Measurements from ENCODE around the gene AQP3. TPM values are rescaled to one million over a fixed set of nuclear protein-coding genes. Genes with fewer than 3 reads are reported as not detected.
"Not testable (repeated sequence)": the region's sequence is repeated elsewhere in the genome, so short reads cannot be mapped to it uniquely, and the experiment has no call there.

AQP3 gene
- total RNA-seq, 1 donor from 2014 or later = 1.6 TPM

DNA sequence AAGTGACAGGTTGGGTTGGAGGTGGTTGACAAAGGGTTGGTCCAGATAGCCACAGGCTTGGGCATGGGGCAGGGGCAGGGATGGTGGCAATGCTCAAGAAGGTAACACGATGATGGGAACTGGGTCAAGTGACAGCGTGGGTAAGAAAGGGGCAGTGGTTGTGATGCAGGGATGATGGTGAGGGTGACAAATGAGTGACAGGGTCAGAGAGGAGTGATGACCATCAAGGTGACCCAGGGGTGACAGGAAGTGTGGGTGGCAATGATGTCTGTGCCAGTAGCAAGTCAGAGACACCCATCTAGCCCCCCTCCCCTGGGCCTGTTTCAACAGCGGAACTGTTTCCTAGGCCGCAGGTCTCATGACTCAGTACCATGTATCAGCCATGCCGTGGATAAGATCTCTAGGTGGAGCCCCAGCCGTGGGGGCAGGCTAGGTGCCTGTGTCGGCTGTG is 20.5 kb downstream of the AQP3 start:
- POLR2A ChIA-PET = no interaction called here
- DNase-seq (no peak), ATAC-seq (ENCODE audit: low read depth) (no peak)
- Mint-ChIP-seq H3K4me3 (no peak overlapping the region), H3K27me3 (no peaks in the 10 kb centered on the region), H3K27ac (no peak overlapping the region), H3K36me3 (ENCODE audit: low read depth) (no peaks in the 10 kb centered on the region), H3K9me3 (no peaks in the 10 kb centered on the region), H3K4me1 (no peaks in the 10 kb centered on the region)
- intact Hi-C loops (cut with micrococcal nuclease) = no loop called here
- TF ChIP-seq, protein P1, sequence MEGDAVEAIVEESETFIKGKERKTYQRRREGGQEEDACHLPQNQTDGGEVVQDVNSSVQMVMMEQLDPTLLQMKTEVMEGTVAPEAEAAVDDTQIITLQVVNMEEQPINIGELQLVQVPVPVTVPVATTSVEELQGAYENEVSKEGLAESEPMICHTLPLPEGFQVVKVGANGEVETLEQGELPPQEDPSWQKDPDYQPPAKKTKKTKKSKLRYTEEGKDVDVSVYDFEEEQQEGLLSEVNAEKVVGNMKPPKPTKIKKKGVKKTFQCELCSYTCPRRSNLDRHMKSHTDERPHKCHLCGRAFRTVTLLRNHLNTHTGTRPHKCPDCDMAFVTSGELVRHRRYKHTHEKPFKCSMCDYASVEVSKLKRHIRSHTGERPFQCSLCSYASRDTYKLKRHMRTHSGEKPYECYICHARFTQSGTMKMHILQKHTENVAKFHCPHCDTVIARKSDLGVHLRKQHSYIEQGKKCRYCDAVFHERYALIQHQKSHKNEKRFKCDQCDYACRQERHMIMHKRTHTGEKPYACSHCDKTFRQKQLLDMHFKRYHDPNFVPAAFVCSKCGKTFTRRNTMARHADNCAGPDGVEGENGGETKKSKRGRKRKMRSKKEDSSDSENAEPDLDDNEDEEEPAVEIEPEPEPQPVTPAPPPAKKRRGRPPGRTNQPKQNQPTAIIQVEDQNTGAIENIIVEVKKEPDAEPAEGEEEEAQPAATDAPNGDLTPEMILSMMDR (IDR thresholded peaks at IDR 0.05) = no peak
- CTCF ChIA-PET = no interaction called here

GRCh38 chr9:33425128-33425533 is 22.3 kb downstream of the AQP3 start:
- Mint-ChIP-seq H3K4me3 (no peak overlapping the region), H3K36me3 (ENCODE audit: low read depth) (no peaks in the 10 kb centered on the region), H3K27me3 (peaks cover 1% of the 10 kb centered on the region), H3K27ac (no peak overlapping the region), H3K9me3 (no peaks in the 10 kb centered on the region), H3K4me1 (no peaks in the 10 kb centered on the region)
- TF ChIP-seq, protein P1 (IDR thresholded peaks at IDR 0.05) = no peak
- ATAC-seq (ENCODE audit: low read depth) (no peak), DNase-seq (no peak)
- intact Hi-C loops (cut with micrococcal nuclease) = no loop called here
- CTCF ChIA-PET = no interaction called here
- POLR2A ChIA-PET = no interaction called here

DNA sequence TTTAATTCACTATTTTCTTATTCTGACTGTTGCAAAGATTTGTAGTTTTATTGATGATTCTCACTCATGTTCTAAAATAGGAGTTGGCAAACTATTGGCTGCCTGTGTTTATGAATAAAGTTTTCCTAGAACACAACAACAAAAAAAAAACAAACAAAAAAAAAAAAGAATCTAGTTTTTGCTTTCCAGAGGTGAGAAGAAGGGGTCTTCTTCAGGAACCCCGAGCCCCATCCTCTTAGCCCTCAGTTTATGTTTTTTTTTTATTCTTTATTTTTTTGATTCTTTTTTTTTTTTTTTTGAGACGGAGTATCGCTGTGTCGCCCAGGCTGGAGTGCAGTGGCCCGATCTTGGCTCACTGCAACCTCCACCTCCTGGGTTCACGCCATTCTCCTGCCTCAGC is 22.9 kb downstream of the AQP3 start:
- ATAC-seq (ENCODE audit: low read depth); H3K4me1 Mint-ChIP-seq; POLR2A ChIA-PET; H3K27ac Mint-ChIP-seq; intact Hi-C loops (cut with micrococcal nuclease); H3K27me3 Mint-ChIP-seq; H3K9me3 Mint-ChIP-seq; CTCF ChIA-PET; H3K36me3 Mint-ChIP-seq (ENCODE audit: low read depth); H3K4me3 Mint-ChIP-seq; DNase-seq: not testable (repeated sequence)

- H3K4me3 Mint-ChIP-seq; DNase-seq; intact Hi-C loops (cut with micrococcal nuclease); POLR2A ChIA-PET; H3K27me3 Mint-ChIP-seq; H3K9me3 Mint-ChIP-seq; CTCF ChIA-PET; H3K27ac Mint-ChIP-seq; H3K4me1 Mint-ChIP-seq; H3K36me3 Mint-ChIP-seq (ENCODE audit: low read depth); ATAC-seq (ENCODE audit: low read depth): not testable (repeated sequence)
Measured at GRCh38 chr9:33424043-33424442, 23.4 kb downstream of the AQP3 start.

DNA sequence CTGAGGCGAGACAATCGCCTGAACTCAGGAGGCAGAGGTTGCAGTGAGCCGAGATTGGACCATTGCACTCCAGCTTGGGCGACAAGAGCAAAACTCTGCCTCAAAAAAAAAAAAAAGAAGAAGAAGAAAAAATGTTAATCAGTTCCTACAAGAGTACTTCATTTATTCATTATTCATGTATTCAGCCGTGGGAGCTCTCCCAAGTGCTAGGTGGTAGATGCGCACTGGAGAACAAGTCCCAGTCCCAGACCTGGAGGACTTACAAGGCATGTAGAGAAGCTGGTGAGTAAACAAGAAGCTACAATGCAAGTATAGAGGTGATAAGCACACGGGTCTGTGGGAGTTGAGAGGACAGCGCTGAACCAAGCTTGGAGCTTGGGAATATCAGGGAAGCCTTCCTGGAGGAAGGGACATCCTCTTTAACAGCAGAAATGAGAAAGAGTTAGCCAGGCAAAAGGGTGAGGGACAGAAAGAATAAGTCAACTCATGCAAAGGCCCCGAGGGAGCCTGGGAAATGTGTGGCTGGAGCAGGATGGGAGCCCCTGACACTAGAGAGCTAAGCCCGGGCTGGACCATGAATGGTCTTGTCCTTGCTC is 27.6 kb downstream of the AQP3 start:
- DNase-seq (no peak), ATAC-seq (ENCODE audit: low read depth) (no peak)
- TF ChIP-seq, protein P1 (IDR thresholded peaks at IDR 0.05) = no peak
- CTCF ChIA-PET = no interaction called here
- intact Hi-C loops (cut with micrococcal nuclease) = no loop called here
- Mint-ChIP-seq H3K27me3 (peaks cover 19% of the 10 kb centered on the region), H3K27ac (no peak overlapping the region), H3K4me1 (no peaks in the 10 kb centered on the region), H3K9me3 (no peaks in the 10 kb centered on the region), H3K4me3 (no peak overlapping the region), H3K36me3 (ENCODE audit: low read depth) (no peaks in the 10 kb centered on the region)
- POLR2A ChIA-PET = no interaction called here

DNA sequence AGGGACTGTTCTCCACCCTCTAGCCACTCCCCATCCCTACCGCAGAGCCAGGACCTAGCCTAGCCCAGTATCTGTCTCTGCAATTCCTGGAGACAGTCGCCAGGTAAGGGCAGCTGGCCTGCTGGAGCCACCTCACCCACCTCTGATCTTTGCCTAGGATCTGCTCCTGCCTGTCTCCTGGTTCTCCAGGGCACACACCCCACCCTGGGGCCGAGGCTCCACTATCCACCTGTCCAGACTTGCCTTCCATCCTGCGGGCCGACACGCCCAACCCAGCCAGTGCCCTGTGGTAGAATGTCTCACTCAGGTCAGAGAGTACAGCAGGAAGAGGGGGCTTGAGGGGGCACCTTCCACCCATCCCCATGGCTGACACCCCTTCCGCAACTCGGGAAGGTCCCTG is 29.3 kb downstream of the AQP3 start:
- TF ChIP-seq, protein P1 (IDR thresholded peaks at IDR 0.05) = no peak
- DNase-seq (no peak), ATAC-seq (ENCODE audit: low read depth) (no peak)
- H3K4me3 Mint-ChIP-seq = no peak overlapping the region
- H3K9me3 Mint-ChIP-seq = no peaks in the 10 kb centered on the region
- peaks cover 19% of the 10 kb centered on the region for H3K27me3 Mint-ChIP-seq
- CTCF ChIA-PET = no interaction called here
- intact Hi-C loops (cut with micrococcal nuclease) = no loop called here
- POLR2A ChIA-PET = no interaction called here
- H3K27ac Mint-ChIP-seq = no peak overlapping the region
- no peaks in the 10 kb centered on the region for H3K36me3 Mint-ChIP-seq (ENCODE audit: low read depth)
- no peaks in the 10 kb centered on the region for H3K4me1 Mint-ChIP-seq

Data from activated B cell treated with CpG ODN at 0.5 μM for 24 hours (primary cell).